ENCODE data around the gene P2RX3.

Gene P2RX3

DNA sequence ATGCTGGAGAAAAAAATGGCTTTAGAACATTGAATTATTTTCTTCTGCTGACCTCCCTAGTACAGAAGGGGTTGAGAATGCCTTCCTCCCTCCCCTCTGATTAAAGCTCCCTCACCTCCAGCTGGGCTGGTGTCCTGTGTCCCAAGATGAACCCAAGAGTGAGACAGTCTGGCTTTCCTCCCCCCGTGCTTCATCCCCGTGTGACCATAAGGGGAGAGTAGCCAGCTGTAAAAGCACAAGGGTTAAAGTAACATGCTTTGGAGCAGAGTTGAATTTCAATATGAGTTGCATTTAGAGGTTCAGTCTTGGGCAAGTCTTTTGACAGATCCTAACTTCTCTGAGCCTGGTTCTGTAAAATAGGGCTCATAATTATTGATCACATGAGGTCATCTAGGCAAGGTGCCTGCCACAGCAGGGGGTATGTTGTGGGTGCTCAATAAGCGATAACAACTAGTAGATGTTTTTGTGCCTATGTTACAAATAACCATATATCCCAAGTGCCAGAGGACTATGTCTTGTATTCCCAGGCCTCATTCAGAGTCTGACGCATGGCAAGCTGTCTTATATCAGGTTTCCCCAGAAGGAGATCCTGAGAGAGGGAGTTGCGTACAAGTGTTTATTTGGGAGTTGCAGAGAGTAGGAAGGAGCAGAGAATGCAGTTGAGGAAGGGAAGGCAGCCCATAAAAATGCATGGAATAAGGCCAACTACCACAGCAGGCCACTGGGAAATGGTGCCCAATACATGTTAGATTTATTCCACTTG lies 48.2 kb downstream of the P2RX3 start:
- TF ChIP-seq, protein P1, sequence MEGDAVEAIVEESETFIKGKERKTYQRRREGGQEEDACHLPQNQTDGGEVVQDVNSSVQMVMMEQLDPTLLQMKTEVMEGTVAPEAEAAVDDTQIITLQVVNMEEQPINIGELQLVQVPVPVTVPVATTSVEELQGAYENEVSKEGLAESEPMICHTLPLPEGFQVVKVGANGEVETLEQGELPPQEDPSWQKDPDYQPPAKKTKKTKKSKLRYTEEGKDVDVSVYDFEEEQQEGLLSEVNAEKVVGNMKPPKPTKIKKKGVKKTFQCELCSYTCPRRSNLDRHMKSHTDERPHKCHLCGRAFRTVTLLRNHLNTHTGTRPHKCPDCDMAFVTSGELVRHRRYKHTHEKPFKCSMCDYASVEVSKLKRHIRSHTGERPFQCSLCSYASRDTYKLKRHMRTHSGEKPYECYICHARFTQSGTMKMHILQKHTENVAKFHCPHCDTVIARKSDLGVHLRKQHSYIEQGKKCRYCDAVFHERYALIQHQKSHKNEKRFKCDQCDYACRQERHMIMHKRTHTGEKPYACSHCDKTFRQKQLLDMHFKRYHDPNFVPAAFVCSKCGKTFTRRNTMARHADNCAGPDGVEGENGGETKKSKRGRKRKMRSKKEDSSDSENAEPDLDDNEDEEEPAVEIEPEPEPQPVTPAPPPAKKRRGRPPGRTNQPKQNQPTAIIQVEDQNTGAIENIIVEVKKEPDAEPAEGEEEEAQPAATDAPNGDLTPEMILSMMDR (IDR thresholded peaks at IDR 0.05; ENCODE audit: extremely low read depth, insufficient read depth, missing control alignments) = no peak
- DNase-seq (ENCODE audit: low spot score) = no peak
- in situ Hi-C loops (cut with MboI; ENCODE audit: low pct_unique_long_range_greater_than_20kb, low sequenced_read_pairs, unreplicated experiment) = no loop called here

DNA sequence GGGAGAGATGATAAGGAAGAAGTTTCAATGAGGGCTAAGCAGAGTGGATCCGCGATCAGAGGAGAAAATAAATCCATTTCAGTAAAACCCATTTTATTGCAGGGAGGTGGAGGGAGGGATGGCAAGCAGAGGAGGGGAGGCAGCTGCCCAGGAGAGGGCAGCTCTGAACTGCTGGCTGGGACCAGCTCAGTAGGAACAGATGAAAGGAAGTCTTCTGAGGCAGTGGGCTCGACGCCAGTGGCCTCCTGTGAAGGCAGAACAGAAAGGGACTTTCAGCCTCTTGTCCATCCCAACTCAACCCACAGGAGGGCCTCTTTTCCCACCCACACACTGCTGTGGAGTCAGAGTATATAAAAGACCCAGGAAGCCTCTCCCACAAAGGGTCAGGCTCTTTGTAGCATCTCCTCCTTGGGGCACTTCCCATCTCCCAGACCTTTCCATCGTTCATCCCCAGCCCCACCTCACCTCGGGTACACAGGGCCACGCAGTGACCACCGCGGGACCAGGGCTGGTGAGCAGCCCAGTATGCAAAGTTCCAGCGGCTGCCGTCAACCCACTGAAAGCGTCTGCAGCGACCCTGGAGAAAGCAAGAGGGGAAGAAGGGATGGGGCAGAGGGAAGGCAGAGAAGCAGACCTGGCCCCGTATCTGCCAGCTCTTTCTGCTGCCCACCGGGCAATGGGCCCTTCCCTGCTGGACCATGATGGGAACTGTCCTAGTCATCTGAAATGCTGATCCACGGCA lies 49.3 kb downstream of the P2RX3 start:
- DNase-seq (ENCODE audit: low spot score) = no peak
- in situ Hi-C loops (cut with MboI; ENCODE audit: low pct_unique_long_range_greater_than_20kb, low sequenced_read_pairs, unreplicated experiment) = no loop called here
- TF ChIP-seq, protein P1 (IDR thresholded peaks at IDR 0.05; ENCODE audit: extremely low read depth, insufficient read depth, missing control alignments) = no peak

DNA sequence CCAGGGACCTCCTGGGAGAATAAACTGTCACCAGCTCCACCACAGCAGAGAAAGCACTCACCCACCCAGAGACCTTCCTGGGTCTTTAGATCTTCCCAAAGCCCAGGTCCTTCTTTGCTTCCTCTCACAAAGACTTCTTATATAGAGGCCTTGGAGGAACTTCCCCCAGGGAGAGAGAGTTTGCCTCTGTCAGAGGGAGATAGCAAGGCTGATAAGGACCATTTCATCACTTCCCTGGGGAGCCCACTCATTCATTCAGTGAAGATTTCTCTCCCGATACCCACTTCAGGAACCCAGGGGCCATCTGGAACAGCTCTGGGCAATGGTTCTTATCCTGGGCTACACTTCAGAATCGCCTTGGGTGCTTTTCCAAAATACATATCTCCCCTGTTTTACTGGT lies 52.4 kb downstream of the P2RX3 start, which contains the start of gene PRG2:
Gene PRG2, minus strand, starts transcription at position 116 of the 400 bp plus-strand sequence. CDS start 706 bp downstream, outside the sequence.
- no peak for DNase-seq (ENCODE audit: low spot score)

DNA sequence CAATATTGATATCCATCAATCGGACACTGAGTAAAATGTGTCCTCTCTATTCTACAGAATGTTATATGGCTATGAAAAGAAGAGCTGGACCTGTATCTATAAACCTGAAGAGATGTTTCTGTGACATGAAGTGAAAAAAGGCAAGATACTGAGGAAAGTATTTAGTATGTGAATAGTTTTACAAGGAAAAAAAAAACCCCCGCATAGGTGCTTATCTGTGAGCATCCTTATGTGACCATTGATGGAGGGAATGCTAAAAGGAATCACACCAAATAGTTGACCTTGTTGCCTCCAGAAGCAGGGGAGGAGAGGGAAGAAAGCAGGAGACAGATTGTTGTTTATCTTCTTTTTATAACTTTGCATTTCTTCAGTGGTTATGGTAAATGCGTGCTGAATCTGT lies 53.0 kb downstream of the P2RX3 start:
- no peak for DNase-seq (ENCODE audit: low spot score)
- in situ Hi-C loops (cut with MboI; ENCODE audit: low pct_unique_long_range_greater_than_20kb, low sequenced_read_pairs, unreplicated experiment) = no loop called here

More for the DNA sequence above, 52.4 kb downstream of the P2RX3 start, which contains the start of gene PRG2:
- in situ Hi-C loops (cut with MboI; ENCODE audit: low pct_unique_long_range_greater_than_20kb, low sequenced_read_pairs, unreplicated experiment) = no loop called here
- TF ChIP-seq, protein P1 (IDR thresholded peaks at IDR 0.05; ENCODE audit: extremely low read depth, insufficient read depth, missing control alignments) = no peak

DNA sequence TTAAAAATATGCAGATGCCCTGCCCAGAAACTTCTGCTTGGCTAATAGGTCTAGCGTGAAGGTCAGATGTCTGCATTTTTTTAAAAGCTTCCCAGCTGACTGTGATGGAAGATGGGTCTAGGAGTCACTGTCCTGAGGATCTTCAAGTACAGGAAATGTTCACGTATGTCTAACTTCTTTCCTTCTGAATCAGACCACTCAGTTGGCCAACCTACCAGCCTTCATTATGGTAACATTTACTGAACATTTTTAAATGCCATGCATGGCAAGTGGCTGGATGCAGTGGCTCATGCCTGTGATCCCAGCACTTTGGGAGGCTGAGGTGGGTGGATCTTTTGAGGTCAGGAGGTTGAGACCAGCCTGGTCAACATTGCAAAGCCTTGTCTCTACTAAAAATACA lies 53.4 kb downstream of the P2RX3 start:
- in situ Hi-C loops (cut with MboI; ENCODE audit: low pct_unique_long_range_greater_than_20kb, low sequenced_read_pairs, unreplicated experiment) = no loop called here
- DNase-seq (ENCODE audit: low spot score) = no peak
- TF ChIP-seq, protein P1 (IDR thresholded peaks at IDR 0.05; ENCODE audit: extremely low read depth, insufficient read depth, missing control alignments) = no peak

More for the DNA sequence above, 53.0 kb downstream of the P2RX3 start:
- TF ChIP-seq, protein P1 (IDR thresholded peaks at IDR 0.05; ENCODE audit: extremely low read depth, insufficient read depth, missing control alignments) = no peak

DNA sequence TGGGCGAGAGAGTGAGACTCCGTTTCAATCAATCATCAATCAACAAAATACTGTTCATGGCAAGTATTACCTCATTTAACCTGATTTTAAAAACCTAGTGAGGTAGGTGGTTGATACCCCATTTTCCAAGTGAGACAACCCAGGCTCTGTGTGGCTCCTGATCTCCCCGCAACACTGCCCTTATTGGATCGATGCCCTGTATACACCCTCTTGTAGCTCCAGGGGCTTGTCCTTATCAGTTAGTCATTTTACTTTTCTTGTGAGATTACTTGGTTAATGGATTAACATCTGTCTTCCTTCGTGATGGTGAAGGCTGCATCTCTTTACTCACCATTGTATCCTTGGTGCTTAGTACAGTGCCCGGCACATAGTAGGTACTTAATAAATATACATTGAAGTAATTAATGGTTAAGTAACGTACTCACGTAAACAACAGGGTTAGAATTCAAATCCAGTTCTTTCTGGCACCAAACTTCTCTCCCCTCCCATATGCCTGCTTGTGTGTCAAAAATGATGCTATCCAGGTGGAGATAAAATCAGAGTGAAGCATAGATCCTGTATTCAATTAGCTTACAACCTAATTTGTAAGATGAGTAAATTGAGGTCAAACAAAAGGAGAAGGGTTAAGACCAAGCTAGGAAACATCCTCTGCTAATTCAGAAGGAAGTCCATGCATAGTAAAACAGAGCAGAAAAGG lies 54.1 kb downstream of the P2RX3 start:
- TF ChIP-seq, protein P1 (IDR thresholded peaks at IDR 0.05; ENCODE audit: extremely low read depth, insufficient read depth, missing control alignments) = no peak

More for the DNA sequence above, 54.1 kb downstream of the P2RX3 start:
- in situ Hi-C loops (cut with MboI; ENCODE audit: low pct_unique_long_range_greater_than_20kb, low sequenced_read_pairs, unreplicated experiment) = no loop called here
- DNase-seq (ENCODE audit: low spot score) = no peak

Measured in GM13977 (cell line).